Inflammatory macrophage (primary cell): ENCODE results near the gene CASZ1.

Experiments
- DNase-seq, 2 donors: peaks; one replicate each; pipeline ENCODE4 v3.0.0-alpha.2; 2020 to 2022

CASZ1 gene

GRCh38 chr1:10669570-10669969, 126.9 kb downstream of the CASZ1 start:
- no peak for DNase-seq

- no peak for DNase-seq
Measured at GRCh38 chr1:10667861-10668761, 128.3 kb downstream of the CASZ1 start.

DNA sequence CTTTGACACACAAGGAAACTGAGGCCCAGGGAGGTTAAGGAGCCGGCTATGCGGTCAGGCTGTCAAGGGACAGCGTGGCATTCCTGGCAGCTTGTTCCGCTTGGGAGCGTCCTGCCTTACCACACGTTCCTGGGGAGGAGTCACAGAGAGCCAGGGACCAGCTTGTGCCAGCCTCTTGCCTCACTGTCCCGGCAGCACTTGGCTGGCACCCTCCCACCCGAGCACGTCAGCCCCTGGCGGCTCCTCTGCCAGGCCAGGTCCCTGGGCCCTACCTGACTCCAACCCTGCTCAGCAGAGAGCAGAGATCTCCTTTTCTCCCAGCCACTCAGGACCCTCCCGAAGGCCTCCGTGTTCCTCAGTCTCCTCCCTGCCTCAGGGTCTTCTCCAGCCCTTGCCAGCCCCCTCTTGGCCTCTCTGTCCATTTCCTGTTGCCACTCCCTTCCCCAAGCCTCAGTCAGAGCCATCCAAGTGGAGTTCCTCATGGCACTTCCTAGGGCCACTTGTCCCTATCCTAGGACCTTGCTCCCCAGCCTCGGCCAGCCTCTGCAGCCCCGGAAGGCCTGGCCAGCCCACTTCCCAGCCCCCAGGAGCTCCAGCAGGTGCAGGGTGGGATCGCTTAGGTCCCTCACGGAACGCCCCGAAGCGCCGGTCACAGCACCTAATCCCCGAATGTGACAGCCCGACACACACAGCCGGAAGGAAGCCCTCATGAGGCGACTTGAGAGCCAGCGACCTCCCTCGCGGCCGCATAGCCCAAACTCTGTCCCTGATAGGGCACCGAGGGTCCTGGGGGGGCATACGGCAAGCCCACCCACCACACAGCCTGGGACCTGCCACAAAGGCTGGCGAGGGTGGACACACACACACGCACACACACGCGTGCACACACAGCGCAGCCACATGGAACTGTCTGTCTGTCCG, 130.3 kb downstream of the CASZ1 start:
- no peak for DNase-seq

DNA sequence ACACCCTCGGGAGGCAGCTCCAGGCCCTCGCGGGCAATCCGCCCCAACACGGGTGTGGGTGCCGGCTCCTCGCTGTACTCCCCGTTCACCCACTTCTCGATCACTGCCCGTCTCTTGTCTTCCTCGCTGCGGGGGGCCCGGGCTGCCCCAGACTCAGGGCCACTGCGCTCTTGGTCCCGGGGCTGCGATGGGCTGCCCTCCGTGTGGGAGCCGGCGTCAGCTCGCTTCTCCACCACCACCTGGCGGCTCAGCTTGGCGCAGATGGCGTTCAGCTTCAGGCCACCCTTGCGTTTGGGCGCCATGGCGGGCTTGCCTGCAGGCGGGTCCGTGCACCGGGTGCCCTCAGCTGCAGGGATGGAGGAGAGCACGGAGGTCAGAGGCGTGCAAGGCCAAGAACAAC, 131.2 kb downstream of the CASZ1 start:
- DNase-seq: no peak

GRCh38 chr1:10664251-10664650, 132.2 kb downstream of the CASZ1 start:
- DNase-seq: no peak

GRCh38 chr1:10663678-10664035, 132.8 kb downstream of the CASZ1 start:
- no peak for DNase-seq

- no peak for DNase-seq
Measured at GRCh38 chr1:10662824-10663677, 133.4 kb downstream of the CASZ1 start.

DNA sequence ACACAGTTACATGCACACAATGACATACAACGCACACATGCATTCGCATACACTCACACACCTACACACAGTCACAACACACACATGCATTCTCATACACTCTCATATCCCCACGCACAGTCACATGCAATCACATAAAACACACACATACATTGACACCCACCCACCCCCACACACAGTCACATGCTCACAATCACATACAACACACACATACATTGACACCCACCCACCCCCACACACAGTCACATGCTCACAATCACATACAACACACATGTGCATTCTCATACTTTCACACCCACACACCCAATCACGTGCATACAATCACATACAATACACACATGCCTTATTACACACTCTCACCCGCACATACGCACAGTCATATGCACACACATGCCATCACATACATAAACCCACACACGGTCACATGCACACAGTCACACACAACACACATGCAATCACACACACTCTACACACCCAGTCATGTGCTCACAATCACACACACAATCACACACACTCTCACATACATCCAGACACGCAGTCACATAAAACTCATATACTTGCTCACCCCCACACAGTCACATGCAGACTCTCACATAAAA, 134.3 kb downstream of the CASZ1 start:
- no peak for DNase-seq

GRCh38 chr1:10661453-10661852, 135.0 kb downstream of the CASZ1 start:
- DNase-seq: no peak

DNA sequence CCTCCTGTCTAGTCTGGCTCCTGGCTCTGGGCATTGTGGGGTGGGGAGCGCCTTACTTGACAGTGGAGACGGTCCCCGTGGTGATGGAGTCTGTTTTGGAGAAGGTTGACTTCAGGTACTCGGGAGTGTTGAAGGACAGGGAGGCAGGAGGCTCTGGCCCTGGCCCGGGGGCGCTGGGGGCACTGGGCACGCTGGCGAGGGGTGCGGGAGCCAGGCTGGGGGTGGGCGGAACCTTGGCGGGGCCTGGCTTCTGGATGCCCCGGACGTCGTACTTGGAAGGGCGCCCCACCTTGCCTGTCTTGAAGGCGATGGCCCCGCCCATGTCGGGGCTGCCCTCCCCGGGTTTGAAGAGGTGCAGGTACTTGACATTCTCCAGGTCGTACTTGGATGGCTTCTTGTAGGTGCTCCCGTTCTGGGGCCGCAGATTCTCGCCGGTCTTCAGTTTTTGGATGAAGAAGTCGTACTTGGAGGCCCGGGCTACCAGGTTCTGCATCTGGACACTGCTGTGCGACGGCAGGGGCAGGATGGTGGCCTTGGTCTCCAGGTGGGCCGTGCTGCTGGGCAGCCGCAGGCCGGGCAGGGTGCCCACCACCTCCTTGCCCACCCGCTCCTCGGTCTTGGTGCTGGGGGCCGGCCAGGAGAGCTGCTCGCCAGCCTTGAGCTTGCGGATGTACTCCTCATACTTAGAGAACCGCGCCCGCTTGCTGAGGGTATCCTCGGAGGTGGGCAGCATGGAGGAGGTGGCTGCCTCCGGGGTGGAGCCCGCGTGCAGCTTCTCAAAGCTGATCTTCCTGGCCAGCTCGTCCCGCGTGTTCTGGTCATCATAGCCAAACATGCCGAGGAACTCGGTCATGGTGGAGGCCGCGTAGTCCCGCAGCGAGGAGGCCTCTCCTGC, 136.6 kb downstream of the CASZ1 start:
- no peak for DNase-seq

DNA sequence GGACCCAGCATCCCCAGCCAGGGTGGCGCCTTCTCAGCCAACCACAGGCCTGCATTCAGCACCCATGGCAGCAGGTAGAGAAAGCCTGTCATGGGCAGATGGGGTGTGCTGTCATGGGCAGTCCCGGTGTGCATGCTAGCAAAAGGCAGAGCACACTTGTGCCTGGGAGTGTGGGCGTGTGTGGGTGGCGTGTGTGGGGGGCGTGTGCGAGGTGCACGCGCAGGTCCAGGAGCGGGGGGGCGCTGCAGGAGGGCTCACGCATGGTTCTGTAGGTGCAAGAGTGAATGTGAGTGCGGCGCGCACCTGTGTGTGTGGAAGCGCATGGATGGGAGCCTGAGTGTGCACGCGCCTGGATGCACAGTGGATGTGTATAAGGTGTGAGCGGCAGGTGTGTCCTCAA, 137.2 kb downstream of the CASZ1 start:
- no peak for DNase-seq

DNA sequence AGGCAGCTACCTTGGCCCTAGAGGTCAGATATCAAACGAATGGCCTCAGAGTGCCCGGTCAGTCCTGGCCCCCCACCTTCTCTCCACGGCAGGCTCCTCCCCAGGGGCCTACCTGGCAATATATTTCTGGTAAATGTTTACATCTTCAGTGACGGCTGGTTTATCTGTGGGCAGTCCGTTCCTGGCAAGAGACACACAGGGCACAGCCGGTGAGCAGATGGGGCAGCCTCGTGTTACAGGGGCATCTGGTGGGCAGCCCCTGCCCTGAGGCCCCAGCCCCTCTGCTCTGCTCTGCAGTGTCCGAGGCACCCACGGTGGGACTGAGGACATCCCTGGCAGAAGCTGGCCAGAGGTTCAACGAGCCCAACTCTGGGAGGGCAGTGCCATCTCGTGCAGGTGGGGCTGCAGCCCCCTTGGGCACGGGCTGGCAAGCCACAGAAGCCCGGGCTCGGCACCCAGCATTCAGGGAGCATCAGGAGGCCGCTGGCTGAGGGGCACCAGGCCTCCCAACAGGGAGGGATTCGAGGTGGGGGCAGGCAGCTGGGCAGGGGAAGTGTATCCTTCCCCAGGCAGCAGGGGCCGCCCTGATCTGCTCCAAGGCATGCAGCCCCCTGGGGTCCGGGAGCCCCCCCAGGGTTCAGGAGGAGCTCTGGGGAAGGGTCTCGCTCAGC, 137.9 kb downstream of the CASZ1 start:
- no peak for DNase-seq

- DNase-seq: no peak
Measured at GRCh38 chr1:10657088-10657847, 139.2 kb downstream of the CASZ1 start.

- no peak for DNase-seq
Measured at GRCh38 chr1:10656431-10656830, 140.0 kb downstream of the CASZ1 start.

- no peak for DNase-seq
Measured at GRCh38 chr1:10655002-10655401, 141.4 kb downstream of the CASZ1 start.

DNA sequence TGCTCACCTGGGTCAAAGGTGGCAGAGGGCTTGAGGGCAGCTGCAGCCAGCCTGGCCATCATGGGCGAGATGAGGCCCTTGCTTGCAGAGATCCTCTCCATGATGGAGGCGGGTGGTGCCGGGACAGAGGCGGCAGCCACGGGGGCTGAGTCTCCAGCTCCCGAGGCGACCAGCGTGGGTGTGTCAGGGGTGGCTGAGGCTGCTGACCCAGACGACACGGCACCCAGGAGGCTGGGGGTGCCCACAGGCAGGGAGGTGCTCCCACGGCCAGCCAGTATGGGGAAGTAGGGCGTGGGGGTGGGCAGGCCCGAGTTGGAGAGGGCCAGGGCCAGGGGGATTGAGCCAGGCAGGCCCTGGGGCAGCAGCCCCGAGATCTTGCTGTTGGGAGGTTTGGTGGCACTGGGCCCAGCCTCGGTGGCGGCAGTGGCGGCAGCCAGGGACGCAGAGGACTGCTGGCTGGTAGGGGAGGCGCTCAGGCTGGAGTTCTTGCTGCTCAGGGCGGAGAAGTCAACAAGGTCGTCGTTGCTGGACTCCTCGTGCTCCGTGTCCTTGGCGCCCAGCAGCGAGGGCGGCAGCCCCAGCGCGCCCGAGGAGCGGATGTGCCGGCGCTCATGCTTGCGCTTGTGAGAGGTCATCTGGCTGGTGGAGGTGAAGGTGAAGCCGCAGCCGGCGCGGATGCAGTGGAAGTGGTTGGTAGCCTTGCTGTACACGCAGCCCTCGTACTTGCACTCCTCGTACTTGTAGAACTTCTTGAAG, 142.9 kb downstream of the CASZ1 start:
- no peak for DNase-seq

GRCh38 chr1:10652626-10653025, 143.8 kb downstream of the CASZ1 start:
- no peak for DNase-seq

DNA sequence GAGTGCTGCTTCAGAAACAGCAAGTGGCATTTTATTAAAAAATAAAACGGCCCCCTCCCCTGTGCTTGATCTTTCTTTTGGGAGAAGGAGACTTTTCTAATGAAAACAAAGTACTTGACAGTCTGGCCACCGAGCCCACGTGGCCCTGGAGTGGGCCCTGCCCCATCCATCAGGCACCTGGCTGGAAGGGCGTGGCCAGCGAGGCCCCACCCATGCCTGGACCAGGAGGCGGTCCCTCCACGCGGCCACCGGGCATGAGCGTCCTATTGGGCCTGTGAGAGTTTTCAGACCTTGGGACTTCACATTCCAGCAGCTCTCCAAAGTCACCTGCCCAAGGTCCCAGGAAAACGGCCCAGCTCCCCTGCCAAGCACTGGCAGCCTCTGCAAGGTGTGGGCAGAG, 144.7 kb downstream of the CASZ1 start:
- no peak for DNase-seq

- no peak for DNase-seq
Measured at GRCh38 chr1:10651389-10651766, 145.1 kb downstream of the CASZ1 start.
